HUES48 (cell line): ENCODE data around the gene CADPS.
"Not testable (repeated sequence)": the region's sequence is repeated elsewhere in the genome, so short reads cannot be mapped to it uniquely, and the experiment has no call there.

Experiments
- H3K27ac ChIP-seq: one replicate; pipeline ENCODE4 v1.7.0; 2013; ENCODE audit warnings: low read depth, low read length, inconsistent platforms
- H3K27me3 ChIP-seq: 2 replicates; pipeline ENCODE4 v1.6.1; 2013; ENCODE audit warnings: mild to moderate bottlenecking, low read length; ENCODE audit not compliant: control insufficient read depth, insufficient read depth
- H3K36me3 ChIP-seq: 2 replicates; pipeline ENCODE4 v1.6.1; 2013; ENCODE audit warnings: low read length; ENCODE audit not compliant: control insufficient read depth, insufficient read depth
- H3K4me1 ChIP-seq: 2 replicates; pipeline ENCODE4 v1.6.1; 2013; ENCODE audit warnings: mild to moderate bottlenecking, low read length; ENCODE audit not compliant: control insufficient read depth, insufficient read depth
- H3K4me3 ChIP-seq: 2 replicates; pipeline ENCODE4 v1.5.1; 2013; ENCODE audit warnings: mild to moderate bottlenecking, low read depth, low read length
- H3K9ac ChIP-seq: 2 replicates; pipeline ENCODE4 v1.6.1; 2013; ENCODE audit warnings: mild to moderate bottlenecking, low read depth, low read length, moderate library complexity
- H3K9me3 ChIP-seq: 2 replicates; pipeline ENCODE4 v1.6.1; 2013; ENCODE audit warnings: low read length; ENCODE audit not compliant: control insufficient read depth, insufficient read depth

Gene CADPS

DNA sequence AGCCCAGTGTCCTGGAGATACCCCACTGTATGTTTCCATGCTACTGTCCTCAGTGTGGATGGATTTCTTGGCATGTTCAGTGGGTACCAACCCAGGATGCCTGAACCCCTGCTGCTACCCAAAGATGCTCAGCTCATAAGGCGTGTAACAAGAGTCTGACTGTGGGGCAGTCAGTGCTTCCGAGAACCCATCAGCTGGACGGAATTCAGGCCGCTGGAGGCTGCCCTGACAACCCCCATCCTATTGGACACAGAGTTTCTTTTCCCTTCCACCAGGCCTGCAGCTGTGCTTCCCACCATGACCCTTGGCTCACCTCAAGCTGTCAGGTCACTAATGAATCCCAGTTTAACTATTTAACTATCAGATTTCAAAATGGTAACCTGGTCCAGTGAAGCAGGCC lies 277.7 kb downstream of the CADPS start:
- Histone ChIP-seq H3K9ac (no peak overlapping the region), H3K9me3 (no peaks in the 10 kb centered on the region), H3K27ac (no peak overlapping the region), H3K4me1 (no peaks in the 10 kb centered on the region), H3K4me3 (no peak overlapping the region), H3K36me3 (no peaks in the 10 kb centered on the region), H3K27me3 (no peaks in the 10 kb centered on the region)

GRCh38 chr3:62592408-62592807 lies 282.8 kb downstream of the CADPS start:
- Histone ChIP-seq H3K4me1 (no peaks in the 10 kb centered on the region), H3K9ac (no peak overlapping the region), H3K36me3 (no peaks in the 10 kb centered on the region), H3K27me3 (no peaks in the 10 kb centered on the region), H3K27ac (no peak overlapping the region), H3K9me3 (no peaks in the 10 kb centered on the region), H3K4me3 (no peak overlapping the region)

DNA sequence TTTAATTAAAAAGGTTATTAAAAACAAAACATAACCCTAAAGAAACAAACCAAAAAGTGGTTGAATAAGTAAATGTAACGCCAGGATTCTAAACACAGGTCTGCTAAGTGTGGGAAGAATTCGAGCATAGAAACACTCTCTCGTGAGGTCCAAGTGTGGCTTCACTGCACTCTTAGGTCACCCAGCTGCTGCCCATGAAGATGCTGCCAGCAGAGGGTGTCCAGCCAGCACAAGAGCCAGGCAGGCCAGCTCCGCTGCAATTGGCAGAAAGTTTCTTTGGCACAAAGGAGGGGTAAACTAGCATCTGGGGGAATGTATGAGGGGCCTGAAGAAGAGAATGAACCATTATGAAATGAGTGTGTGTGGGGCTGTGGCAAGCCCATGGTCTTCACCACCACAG lies 286.1 kb downstream of the CADPS start:
- H3K27me3 ChIP-seq, result no peaks in the 10 kb centered on the region

GRCh38 chr3:62587579-62588031 lies 287.6 kb downstream of the CADPS start:
- H3K9ac ChIP-seq, result no peak overlapping the region
- no peak overlapping the region for H3K4me3 ChIP-seq
- no peaks in the 10 kb centered on the region for H3K36me3 ChIP-seq
- no peaks in the 10 kb centered on the region for H3K4me1 ChIP-seq
- H3K27me3 ChIP-seq, result no peaks in the 10 kb centered on the region
- H3K9me3 ChIP-seq, result no peaks in the 10 kb centered on the region
- no peak overlapping the region for H3K27ac ChIP-seq

More for the DNA sequence above, 286.1 kb downstream of the CADPS start:
- H3K4me1 ChIP-seq, result no peaks in the 10 kb centered on the region
- no peak overlapping the region for H3K27ac ChIP-seq
- no peak overlapping the region for H3K4me3 ChIP-seq
- H3K36me3 ChIP-seq, result no peaks in the 10 kb centered on the region
- no peak overlapping the region for H3K9ac ChIP-seq
- H3K9me3 ChIP-seq, result no peaks in the 10 kb centered on the region

DNA sequence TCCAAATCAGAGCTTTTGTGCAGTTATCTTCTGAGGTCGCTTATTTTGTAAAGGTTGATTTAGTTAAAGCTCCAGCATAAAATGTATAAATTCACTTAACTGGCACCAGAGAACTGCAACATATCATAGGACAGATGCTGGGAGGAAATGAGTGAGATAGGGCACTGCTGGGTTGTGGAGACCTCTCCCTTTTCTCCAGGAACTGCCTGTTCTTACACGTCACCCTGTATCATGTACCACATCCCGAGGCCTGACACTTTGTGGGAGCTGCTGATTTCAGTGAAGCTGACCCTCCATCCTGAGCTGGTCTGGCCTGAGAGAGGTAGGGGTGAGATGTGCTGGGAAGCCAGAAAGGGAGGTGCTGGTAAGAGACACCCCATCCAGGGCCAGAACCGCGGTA lies 288.0 kb downstream of the CADPS start:
- no peak overlapping the region for H3K4me3 ChIP-seq
- H3K9me3 ChIP-seq, result no peaks in the 10 kb centered on the region
- no peak overlapping the region for H3K9ac ChIP-seq
- no peak overlapping the region for H3K27ac ChIP-seq
- no peaks in the 10 kb centered on the region for H3K27me3 ChIP-seq
- H3K4me1 ChIP-seq, result no peaks in the 10 kb centered on the region
- no peaks in the 10 kb centered on the region for H3K36me3 ChIP-seq

DNA sequence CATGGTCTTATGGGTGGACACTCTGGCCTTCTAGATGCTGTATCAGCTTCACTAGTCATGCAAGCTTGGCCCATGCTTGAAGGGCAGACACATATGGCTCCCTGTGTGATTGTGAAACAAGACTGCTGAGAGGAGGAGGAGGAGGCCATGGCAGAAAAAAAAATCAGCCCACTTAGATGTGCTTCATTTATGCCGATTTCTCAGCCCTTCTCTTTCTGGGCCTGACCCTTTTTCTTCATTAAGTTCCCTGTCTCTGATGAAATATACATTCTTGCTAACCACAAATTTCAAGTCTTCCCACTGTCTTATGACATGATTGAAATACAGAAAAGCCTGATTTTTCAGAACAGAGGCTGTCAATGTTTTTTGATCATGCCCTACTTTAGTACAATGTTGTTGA lies 288.9 kb downstream of the CADPS start:
- Histone ChIP-seq H3K4me1 (no peaks in the 10 kb centered on the region), H3K9ac (no peak overlapping the region), H3K36me3 (no peaks in the 10 kb centered on the region), H3K4me3 (no peak overlapping the region), H3K9me3 (no peaks in the 10 kb centered on the region), H3K27ac (no peak overlapping the region), H3K27me3 (no peaks in the 10 kb centered on the region)

DNA sequence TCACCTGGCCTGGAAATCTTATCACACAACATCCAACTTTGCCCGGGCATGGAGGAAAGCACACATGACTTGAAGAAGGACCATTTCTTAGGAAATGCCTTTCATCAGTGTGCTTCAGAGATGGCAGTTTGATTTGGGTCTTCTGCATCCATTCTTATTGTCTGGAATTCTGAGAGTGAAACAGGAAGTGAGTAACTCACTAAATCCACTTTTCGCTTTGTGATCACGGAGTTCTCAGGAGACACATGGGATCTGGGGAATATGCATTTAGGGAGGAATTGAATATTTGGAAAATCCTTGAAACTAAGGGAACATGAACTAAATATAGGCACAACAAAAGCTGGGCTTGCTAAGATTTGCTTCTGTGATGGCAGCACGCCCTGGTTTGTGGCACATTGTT lies 289.4 kb downstream of the CADPS start:
- Histone ChIP-seq H3K9me3 (no peaks in the 10 kb centered on the region), H3K36me3 (no peaks in the 10 kb centered on the region), H3K27ac (no peak overlapping the region)

GRCh38 chr3:62584636-62585035 lies 290.6 kb downstream of the CADPS start:
- H3K27ac ChIP-seq, result no peak overlapping the region
- no peaks in the 10 kb centered on the region for H3K4me1 ChIP-seq
- H3K9me3 ChIP-seq, result 0 out of 2 replicates have a peak, but pooled peaks cover 3% of the 10 kb centered on the region
- H3K4me3 ChIP-seq, result no peak overlapping the region
- H3K27me3 ChIP-seq, result no peaks in the 10 kb centered on the region
- no peak overlapping the region for H3K9ac ChIP-seq
- H3K36me3 ChIP-seq, result no peaks in the 10 kb centered on the region

More for the DNA sequence above, 289.4 kb downstream of the CADPS start:
- Histone ChIP-seq H3K4me1 (no peaks in the 10 kb centered on the region), H3K27me3 (no peaks in the 10 kb centered on the region), H3K4me3 (no peak overlapping the region), H3K9ac (no peak overlapping the region)

DNA sequence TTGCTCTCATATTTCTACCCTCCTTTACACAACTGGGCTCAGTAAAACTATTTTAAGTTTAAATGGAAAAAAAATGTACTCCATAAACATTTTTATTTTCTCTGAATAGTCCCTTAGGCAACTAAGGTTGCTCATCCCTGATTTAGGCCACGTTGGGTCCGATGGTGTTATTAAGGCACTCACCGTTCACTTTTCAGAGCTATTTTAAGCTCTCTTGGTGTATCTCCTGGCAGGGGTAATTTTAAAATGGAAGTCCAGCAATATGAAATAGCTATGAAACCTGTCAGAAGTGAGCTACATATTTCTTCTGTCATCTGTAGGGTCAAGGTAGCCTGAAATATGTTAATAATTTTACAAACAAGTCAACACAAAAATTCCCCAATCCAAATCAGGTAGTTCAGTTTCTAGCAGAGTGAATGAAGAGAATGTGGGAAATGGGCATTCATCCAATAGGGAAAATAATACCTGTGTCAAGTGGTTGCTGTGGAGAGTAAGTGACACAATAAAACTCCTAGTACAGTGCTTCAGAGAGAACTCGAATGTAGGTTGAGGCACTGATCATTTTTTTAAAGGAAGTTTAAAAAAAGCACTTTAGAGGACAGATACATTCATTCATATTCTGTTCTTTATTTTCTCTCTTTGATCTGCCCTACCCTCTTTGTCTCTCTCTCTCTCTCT lies 292.6 kb downstream of the CADPS start:
- Histone ChIP-seq H3K9me3 (peaks cover 6% of the 10 kb centered on the region; the same call in 1 of the 2 replicates), H3K9ac (no peak overlapping the region), H3K4me3 (no peak overlapping the region), H3K27me3 (no peaks in the 10 kb centered on the region), H3K27ac (no peak overlapping the region), H3K36me3 (no peaks in the 10 kb centered on the region), H3K4me1 (no peaks in the 10 kb centered on the region)

DNA sequence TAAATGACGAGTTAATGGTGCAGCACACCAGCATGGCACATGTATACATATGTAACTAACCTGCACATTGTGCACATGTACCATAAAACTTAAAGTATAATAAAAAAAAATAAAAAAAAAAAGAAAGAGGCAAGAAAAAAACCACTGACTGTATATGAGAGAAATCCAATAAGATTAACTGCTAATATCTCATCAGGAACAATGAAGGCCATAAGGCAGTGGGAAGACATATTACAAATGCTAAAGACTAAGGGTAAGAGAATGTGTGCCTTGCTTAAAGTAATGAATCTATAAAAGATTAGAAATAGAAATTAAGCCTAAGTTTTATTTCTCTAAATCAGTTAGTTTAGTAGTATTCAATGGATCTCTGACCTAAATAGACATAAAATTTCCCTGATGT lies 294.7 kb downstream of the CADPS start:
- not testable (repeated sequence) for H3K9me3 ChIP-seq, H3K27me3 ChIP-seq, H3K4me3 ChIP-seq, H3K9ac ChIP-seq, H3K4me1 ChIP-seq, H3K27ac ChIP-seq, H3K36me3 ChIP-seq

DNA sequence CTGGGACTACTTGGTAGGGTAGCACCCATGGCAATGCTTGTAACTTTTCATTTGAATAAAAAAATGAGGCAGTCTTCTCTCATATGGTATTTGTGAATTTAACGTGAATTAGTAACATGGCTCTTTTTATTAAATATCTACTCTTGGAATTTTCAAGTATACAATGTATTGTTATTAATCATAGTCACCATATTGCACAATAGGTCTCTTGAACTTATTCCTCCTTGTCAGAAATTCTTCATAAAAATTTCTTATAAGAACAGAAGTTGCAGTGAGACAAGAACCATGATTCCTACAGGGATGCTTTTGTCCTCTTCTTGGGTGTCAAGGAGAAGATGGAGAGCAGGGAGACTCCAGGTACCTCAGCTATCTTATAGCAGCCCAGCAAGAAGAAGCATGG lies 298.1 kb downstream of the CADPS start:
- H3K9me3 ChIP-seq, result peaks cover 6% of the 10 kb centered on the region; the same call in 1 of the 2 replicates
- no peak overlapping the region for H3K27ac ChIP-seq
- H3K27me3 ChIP-seq, result no peaks in the 10 kb centered on the region
- no peak overlapping the region for H3K9ac ChIP-seq
- H3K4me3 ChIP-seq, result no peak overlapping the region
- H3K4me1 ChIP-seq, result no peaks in the 10 kb centered on the region
- no peaks in the 10 kb centered on the region for H3K36me3 ChIP-seq
